HG03108 (cell line): ENCODE measurements around the gene IDH2.
"Not testable (repeated sequence)": the region's sequence is repeated elsewhere in the genome, so short reads cannot be mapped to it uniquely, and the experiment has no call there.

Experiments
- ATAC-seq: cut with Tn5 transposase; IDR thresholded peaks from one replicate; pipeline ENCODE4 v1.9.1; 2021; ENCODE audit warnings: moderate library complexity; ENCODE audit not compliant: unreplicated experiment

IDH2 gene

DNA sequence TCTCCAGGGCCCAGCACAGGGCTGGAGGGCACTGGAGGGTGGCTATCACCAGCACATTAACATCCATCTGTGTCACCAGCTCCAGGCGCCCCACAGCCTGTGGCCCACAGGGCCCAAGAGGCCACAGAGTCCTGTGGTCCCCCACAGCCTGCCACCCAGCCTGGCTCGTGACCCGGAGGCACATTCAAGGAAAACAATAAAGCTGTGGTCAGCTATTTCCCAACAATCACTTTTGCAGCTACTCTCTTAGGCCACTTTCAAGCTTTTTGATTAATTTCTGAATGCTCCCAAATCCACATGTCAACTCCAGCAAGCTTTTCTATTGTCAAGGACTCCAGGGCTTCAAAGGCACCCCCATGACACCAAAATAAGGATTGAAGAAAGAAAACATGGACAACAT lies 16.7 kb downstream of the IDH2 start:
- ATAC-seq = no peak

DNA sequence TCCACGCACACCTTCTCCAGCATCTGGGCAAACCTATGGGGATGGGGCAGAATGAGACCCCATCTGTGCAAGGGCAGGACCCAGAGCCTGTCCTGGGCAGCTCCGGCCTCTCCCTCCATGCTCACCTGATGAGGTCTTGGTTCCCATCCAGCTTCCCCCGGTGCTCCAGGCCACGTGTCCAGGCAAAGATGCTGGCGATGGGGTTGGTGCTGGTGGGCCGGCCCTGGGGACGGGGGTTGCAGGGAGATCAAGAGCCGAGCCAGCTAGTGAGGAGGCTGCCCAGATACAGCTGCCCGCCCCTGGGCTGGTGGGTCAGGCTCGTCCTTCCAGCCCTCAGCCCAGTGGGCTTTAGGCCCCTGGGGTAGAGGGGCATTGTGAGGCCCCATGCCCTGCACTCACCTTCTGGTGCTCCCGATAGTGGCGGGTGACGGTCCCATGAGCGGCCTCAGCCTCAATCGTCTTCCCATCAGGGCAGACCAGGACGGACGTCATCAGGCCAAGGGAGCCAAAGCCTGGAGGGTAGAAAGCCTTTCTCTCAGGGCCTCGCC lies 17.3 kb downstream of the IDH2 start:
- ATAC-seq = no peak

GRCh38 chr15:90083954-90084607 lies 18.2 kb downstream of the IDH2 start:
- ATAC-seq = no peak

GRCh38 chr15:90083419-90083818 lies 18.8 kb downstream of the IDH2 start:
- no peak for ATAC-seq

DNA sequence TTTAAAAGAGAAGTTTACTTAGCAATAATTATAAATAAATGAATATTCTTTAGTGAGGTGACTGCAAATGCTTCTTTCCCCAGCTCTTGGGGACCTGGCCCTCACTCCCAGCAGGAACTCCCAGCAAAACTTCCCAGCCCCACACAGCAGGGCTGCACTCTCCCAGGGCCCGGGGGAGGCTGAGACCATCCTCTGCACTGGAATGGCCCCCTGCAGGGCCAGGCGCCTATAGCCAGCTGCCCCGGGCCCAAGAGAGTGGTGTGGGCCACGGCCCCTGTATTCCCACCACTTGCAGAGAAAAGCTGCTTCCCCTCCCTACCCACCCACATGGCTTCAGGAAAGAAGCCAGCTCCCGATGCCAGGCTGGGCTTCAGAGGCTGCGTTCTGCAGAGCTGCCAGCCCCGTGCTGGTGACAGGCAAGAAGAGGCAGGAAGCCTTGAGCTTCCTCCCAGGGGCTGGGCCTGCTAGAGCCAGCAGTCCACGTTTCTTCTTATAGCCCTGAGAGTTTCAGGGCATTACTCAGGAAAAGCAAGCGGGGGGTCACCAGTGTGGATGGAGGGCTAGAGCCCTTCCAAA lies 20.0 kb downstream of the IDH2 start:
- ATAC-seq = no peak

DNA sequence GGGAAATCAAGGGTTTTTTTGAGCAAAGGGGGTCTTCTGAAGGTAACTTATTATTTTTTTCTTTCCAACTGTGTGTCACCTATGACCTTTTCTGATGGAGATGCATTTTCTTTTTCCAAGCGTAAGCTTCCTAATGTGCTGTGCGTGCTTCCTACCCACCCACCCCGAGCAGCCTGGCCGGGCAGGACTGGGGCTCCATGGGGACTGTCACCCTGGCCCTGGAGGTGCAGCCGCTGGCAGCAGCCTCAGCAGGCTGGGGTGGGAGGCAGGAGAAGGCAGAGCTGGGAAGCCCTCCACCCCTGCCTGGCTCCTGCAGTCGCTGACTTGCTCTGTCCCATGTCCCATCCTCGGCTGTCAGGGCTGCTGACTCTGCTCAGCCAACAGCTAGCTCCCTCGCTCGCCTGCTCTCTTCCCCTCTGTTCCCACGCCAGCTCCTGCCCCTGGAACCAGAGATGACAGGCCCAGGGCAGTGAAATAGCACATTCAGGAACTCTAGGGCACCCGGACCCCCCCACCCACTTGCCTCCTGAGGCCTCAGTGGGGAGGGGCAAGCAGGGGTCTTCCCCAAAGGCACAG lies 21.4 kb downstream of the IDH2 start:
- no peak for ATAC-seq

- no peak for ATAC-seq
Measured at GRCh38 chr15:90080458-90080755, 21.9 kb downstream of the IDH2 start.

DNA sequence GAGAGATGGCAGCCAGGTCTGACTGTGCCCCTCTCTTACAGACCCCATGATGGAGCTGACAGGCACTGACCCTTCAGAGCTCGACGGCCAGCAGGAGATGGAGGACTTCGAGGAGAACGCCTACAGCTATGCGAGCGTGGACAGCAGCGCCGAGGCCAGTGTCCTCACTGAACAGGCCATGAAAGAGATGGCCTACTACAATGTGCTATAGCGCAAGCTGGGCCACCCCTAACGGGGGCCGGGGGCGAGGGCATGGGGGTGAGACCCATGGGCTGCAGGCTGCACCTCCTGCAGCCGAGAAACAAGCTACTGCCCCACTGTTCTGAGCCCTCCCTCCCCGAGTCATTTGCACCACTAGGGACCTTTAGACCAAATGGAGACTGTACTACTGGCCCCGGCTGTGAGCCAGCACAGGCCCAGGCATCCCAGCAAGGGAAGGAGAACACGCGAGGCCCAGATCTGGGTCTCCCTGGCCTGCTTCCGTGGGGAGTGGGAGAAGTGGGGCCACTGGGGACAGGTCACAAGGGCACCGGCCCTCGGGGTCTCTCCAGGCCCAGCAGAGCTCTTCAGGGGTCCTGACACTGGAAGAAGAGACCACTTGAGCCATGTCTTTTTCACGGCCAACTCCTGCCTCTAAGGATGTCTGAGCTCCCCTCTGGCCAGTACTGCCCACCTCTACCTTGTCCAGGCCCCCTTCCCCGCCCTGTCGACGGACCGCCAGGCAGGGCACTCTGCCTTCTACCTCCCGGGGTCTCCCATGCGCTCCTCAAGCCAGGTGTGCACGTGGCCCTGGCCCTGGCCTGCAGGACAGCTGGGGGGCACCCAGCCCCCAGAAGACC lies 22.4 kb downstream of the IDH2 start:
- no peak for ATAC-seq

- ATAC-seq = no peak
Measured at GRCh38 chr15:90078965-90079364, 23.3 kb downstream of the IDH2 start.

- no peak for ATAC-seq
Measured at GRCh38 chr15:90076716-90077115, 25.6 kb downstream of the IDH2 start.

GRCh38 chr15:90075420-90076289 lies 26.6 kb downstream of the IDH2 start:
- ATAC-seq = no peak

- no peak for ATAC-seq
Measured at GRCh38 chr15:90074916-90075315, 27.4 kb downstream of the IDH2 start.

- ATAC-seq = no peak
Measured at GRCh38 chr15:90074023-90074422, 28.2 kb downstream of the IDH2 start.

- no peak for ATAC-seq
Measured at GRCh38 chr15:90072978-90073640, 29.2 kb downstream of the IDH2 start.

- ATAC-seq = no peak
Measured at GRCh38 chr15:90071220-90071807, 31.0 kb downstream of the IDH2 start.

GRCh38 chr15:90070623-90071022 lies 31.6 kb downstream of the IDH2 start:
- ATAC-seq = not testable (repeated sequence)

- no peak for ATAC-seq
Measured at GRCh38 chr15:90067953-90068606, 34.2 kb downstream of the IDH2 start.

- ATAC-seq = no peak
Measured at GRCh38 chr15:90067181-90067952, 34.9 kb downstream of the IDH2 start.

- no peak for ATAC-seq
Measured at GRCh38 chr15:90065682-90066049, 36.6 kb downstream of the IDH2 start.
